IMR-90 (cell line): ENCODE measurements around the gene PLEKHO2. TPM values are rescaled to one million over a fixed set of nuclear protein-coding genes. Genes with fewer than 3 reads are reported as not detected.
A peak's percentile ranks its signal among the peaks of the same experiment; 100 is the strongest.

Source experiments
- ATAC-seq: fragments of 200-7000 bp; cut with Tn5 transposase; 2 replicates; pipeline ENCODE4 v1.9.1; 2020; ENCODE audit warnings: low read depth, mild to moderate bottlenecking, moderate library complexity
- BruUV-seq: library from RNA; stranded (reverse); fragments of 400-500 nt; replicated peaks from 2 replicates; lab custom pipeline; 2021; lab: Mats Ljungman, UMichigan
- CTCF ChIA-PET: fragments of 300-600 bp; formaldehyde crosslinking; extraction: SDS; loops from one replicate; lab custom pipeline; 2021; ENCODE audit warnings: antibody characterized with exemption; lab: Yijun Ruan, JAX
- POLR2A ChIA-PET: fragments of 300-600 bp; sonication (Branson Sonifier 250); formaldehyde crosslinking; loops from one replicate; lab custom pipeline; 2022; ENCODE audit warnings: antibody characterized with exemption; ENCODE audit not compliant: unreplicated experiment; lab: Charles Lee
- DNase-seq: peaks from one replicate; pipeline ENCODE4 v3.0.0; 2013
- H2AFZ ChIP-seq: replicated peaks from 2 replicates; pipeline ENCODE3; 2013; ENCODE audit warnings: low read length, mild to moderate bottlenecking; ENCODE audit not compliant: poor library complexity
- H2AK5ac ChIP-seq: 2 replicates; pipeline ENCODE4 v1.6.1; 2013; ENCODE audit warnings: low read depth, low read length, inconsistent platforms
- H2AK9ac ChIP-seq: replicated peaks from 2 replicates; pipeline ENCODE3; 2013; ENCODE audit warnings: mild to moderate bottlenecking, low read depth, low read length, moderate library complexity; ENCODE audit not compliant: poor library complexity
- H2BK120ac ChIP-seq: 2 replicates; pipeline ENCODE4 v1.6.1; 2013; ENCODE audit warnings: low read depth, low read length, inconsistent platforms
- H2BK15ac ChIP-seq: 3 replicates; pipeline ENCODE4 v1.6.1; 2013; ENCODE audit warnings: low read depth, low read length, inconsistent platforms
- H2BK20ac ChIP-seq: 2 replicates; pipeline ENCODE4 v1.6.1; 2013; ENCODE audit warnings: low read depth, mild to moderate bottlenecking, inconsistent platforms, low read length, moderate library complexity
- H2BK5ac ChIP-seq: 2 replicates; pipeline ENCODE4 v1.6.1; 2013; ENCODE audit warnings: mild to moderate bottlenecking, low read depth, low read length, inconsistent platforms; ENCODE audit not compliant: poor library complexity, severe bottlenecking
- H3K14ac ChIP-seq: replicated peaks from 2 replicates; pipeline ENCODE4 v1.6.1; 2013; ENCODE audit warnings: low read depth, low read length, inconsistent platforms
- H3K18ac ChIP-seq: 2 replicates; pipeline ENCODE4 v1.6.1; 2013; ENCODE audit warnings: low read depth, low read length, control low read depth
- H3K23ac ChIP-seq: 2 replicates; pipeline ENCODE4 v1.6.1; 2013; ENCODE audit warnings: low read depth, low read length, inconsistent platforms
- H3K27ac ChIP-seq: 2 replicates; pipeline ENCODE4 v1.5.1; 2013; ENCODE audit warnings: mild to moderate bottlenecking, control low read depth, low read length; ENCODE audit not compliant: insufficient read depth
- H3K27me3 ChIP-seq: 2 replicates; pipeline ENCODE4 v1.6.1; 2013; ENCODE audit warnings: low read length; ENCODE audit not compliant: control insufficient read depth, insufficient read depth
- H3K36me3 ChIP-seq: 2 replicates; pipeline ENCODE4 v1.6.1; 2013; ENCODE audit warnings: low read length, mixed read lengths; ENCODE audit not compliant: control insufficient read depth, insufficient read depth
- H3K4ac ChIP-seq: 2 replicates; pipeline ENCODE4 v1.6.1; 2013; ENCODE audit warnings: low read depth, low read length, inconsistent platforms
- H3K4me1 ChIP-seq: 2 replicates; pipeline ENCODE4 v1.6.1; 2013; ENCODE audit warnings: low read length, mixed read lengths; ENCODE audit not compliant: control insufficient read depth, insufficient read depth
- H3K4me2 ChIP-seq: 2 replicates; pipeline ENCODE4 v1.6.1; 2013; ENCODE audit warnings: low read depth, mild to moderate bottlenecking, control low read depth, low read length, moderate library complexity
- H3K4me3 ChIP-seq: 2 replicates; pipeline ENCODE4 v1.5.1; 2013; ENCODE audit warnings: low read depth, mild to moderate bottlenecking, control low read depth, low read length, moderate library complexity; ENCODE audit not compliant: insufficient read depth
- H3K56ac ChIP-seq: 2 replicates; pipeline ENCODE4 v1.6.1; 2013; ENCODE audit warnings: low read length, inconsistent platforms; ENCODE audit not compliant: insufficient read depth; ENCODE audit errors: extremely low read depth
- H3K79me1 ChIP-seq, 2 experiments: 2 replicates each; pipeline ENCODE4 v1.6.1; 2013; ENCODE audit warnings: low read length in 2 of 2, inconsistent platforms in 1 of 2, low read depth in 1 of 2
- H3K9ac ChIP-seq: 2 replicates; pipeline ENCODE4 v1.6.1; 2013; ENCODE audit warnings: low read depth, low read length, control low read depth
- H3K9me1 ChIP-seq: 2 replicates; pipeline ENCODE4 v1.6.1; 2013; ENCODE audit warnings: low read length, inconsistent platforms; ENCODE audit not compliant: insufficient read depth
- H3K9me3 ChIP-seq: 2 replicates; pipeline ENCODE4 v1.6.1; 2013; ENCODE audit warnings: low read length; ENCODE audit not compliant: control insufficient read depth, insufficient read depth
- H4K20me1 ChIP-seq: 2 replicates; pipeline ENCODE4 v1.6.1; 2013; ENCODE audit warnings: low read length, inconsistent platforms; ENCODE audit not compliant: insufficient read depth
- H4K5ac ChIP-seq: 2 replicates; pipeline ENCODE4 v1.6.1; 2013; ENCODE audit warnings: mild to moderate bottlenecking, low read depth, low read length, control low read depth
- H4K8ac ChIP-seq, 2 experiments: 2 replicates each; pipeline ENCODE4 v1.6.1; 2013; ENCODE audit warnings: low read depth in 2 of 2, low read length in 2 of 2, control low read depth in 1 of 2, inconsistent platforms in 1 of 2
- H4K91ac ChIP-seq: 2 replicates; pipeline ENCODE4 v1.6.1; 2013; ENCODE audit warnings: low read depth, low read length, inconsistent platforms; ENCODE audit not compliant: insufficient read depth
- CEBPB ChIP-seq: IDR thresholded peaks from 2 replicates; pipeline ENCODE4 v1.6.1; 2012; ENCODE audit warnings: low read depth, low read length, improper control_type of control experiment
- RCOR1 ChIP-seq: IDR thresholded peaks from 2 replicates; pipeline ENCODE4 v1.6.1; 2012; ENCODE audit warnings: mild to moderate bottlenecking, low read length, improper control_type of control experiment; ENCODE audit not compliant: insufficient replicate concordance
- WGBS, 2 experiments: methylation state at CpG; one replicate each; pipeline versions ENCODE4 v1.1.5 to v1.1.7; 2013; ENCODE audit warnings: missing lambda C conversion rate in 2 of 2; ENCODE audit not compliant: insufficient read length in 1 of 2; ENCODE audit errors: extremely low coverage in 2 of 2; 5-methylcytosine and 5-hydroxymethylcytosine counted together
- dilution Hi-C: fragments of 300-500 bp; cut with HindIII; formaldehyde crosslinking; loops from one replicate; pipeline ENCODE4 v1.14.3; 2018; ENCODE audit warnings: low sequenced_read_pairs; ENCODE audit not compliant: unreplicated experiment
- in situ Hi-C: fragments of 300-500 bp; cut with MboI; formaldehyde crosslinking; loops from 3 replicates; pipeline ENCODE4 v1.14.3; 2019; ENCODE audit warnings: low sequenced_read_pairs, inconsistent platforms, mixed read lengths
- intact Hi-C: fragments of 100-400 bp; cut with micrococcal nuclease; formaldehyde crosslinking; loops from 2 replicates; pipeline ENCODE4 v1.10.0; 2022
- polyA plus RNA-seq, 3 experiments: library from polyadenylated mRNA; depleted of rRNA; stranded (reverse); fragments of >200 nt; gene quantifications; 2 replicates each; pipeline ENCODE4 v1.2.3, GENCODE V29; 2012; ENCODE audit warnings: low replicate concordance in 1 of 3
- total RNA-seq: library from RNA; depleted of rRNA; stranded (reverse); fragments of >200 nt; gene quantifications from 2 replicates; pipeline ENCODE4 v1.2.3, GENCODE V29; 2012

Gene PLEKHO2
- total and polyA plus RNA-seq, 2 of the 4 experiments (the other 2 are of a cell fraction), result 19.0 to 22.5 TPM

- Histone ChIP-seq H2AK9ac (peak overlapping the region; percentile 81), H3K27me3 (no peaks in the 10 kb centered on the region), H2BK15ac (peak overlapping the region; percentile 97; the same call in 2 of the 3 replicates), H3K79me1 (peaks cover 0 to 26% of the 10 kb centered on the region in 2 experiments; a peak in 2 of 4 replicates), H3K9ac (no peak overlapping the region), H3K4me3 (no peak overlapping the region), H4K8ac (peak overlapping the region; percentile 88 to 94), H4K20me1 (no peaks in the 10 kb centered on the region), H3K14ac (peak overlapping the region; percentile 90), H3K23ac (peak overlapping the region; percentile 59; the same call in 1 of the 2 replicates), H3K9me3 (peaks cover 6% of the 10 kb centered on the region), H3K4me2 (no peak overlapping the region), H2AFZ (peak overlapping the region; percentile 90), H3K4me1 (peaks cover 43% of the 10 kb centered on the region), H4K91ac (peak overlapping the region; percentile 86), H3K56ac (no peak overlapping the region), H2BK5ac (peak overlapping the region; percentile 93), H3K4ac (peak overlapping the region; percentile 97), H3K18ac (peak overlapping the region; percentile 59), H4K5ac (peak overlapping the region; percentile 91), H3K27ac (peak overlapping the region; percentile 72; the same call in 1 of the 2 replicates), H2BK20ac (peak overlapping the region; percentile 89), H3K9me1 (peaks cover 40% of the 10 kb centered on the region), H2AK5ac (peak overlapping the region; percentile 99), H3K36me3 (no peaks in the 10 kb centered on the region), H2BK120ac (peak overlapping the region; percentile 92)
- no peak for TF ChIP-seq CEBPB
- peak; percentile 13 for TF ChIP-seq RCOR1
- DNase-seq (no peak), ATAC-seq (no peak)
- intact Hi-C loops (no loop called here), in situ Hi-C loops (no loop called here), dilution Hi-C loops (no loop called here)
- ChIA-PET POLR2A (no interaction called here), CTCF (no interaction called here)
- no TSS peak for BruUV-seq
- WGBS, 2 experiments, result 100% methylated on average over 1 of the region's 6 CpGs; no CpG with 5 or more reads in 1 of the 2 experiments
Measured at GRCh38 chr15:64896371-64897069, 54.8 kb downstream of the PLEKHO2 start.
